ENCODE data around the gene PRAME.
A peak's percentile ranks its signal among the peaks of the same experiment; 100 is the strongest.
"Not testable (repeated sequence)": the region's sequence is repeated elsewhere in the genome, so short reads cannot be mapped to it uniquely, and the experiment has no call there.

Gene PRAME

GRCh38 chr22:22558972-22559603 is at the start of gene PRAME:
TSS of gene PRAME (minus strand) at chr22:22559265. CDS start at chr22:22556832, 2,433 bp downstream.
- DNase-seq (ENCODE audit: low read depth): no peak

- not testable (repeated sequence) for DNase-seq (ENCODE audit: low read depth)
These were observed 49.0 kb upstream of the PRAME start for GRCh38 chr22:22608022-22608421.

- no peak for DNase-seq (ENCODE audit: low read depth)
These were observed 46.0 kb upstream of the PRAME start for GRCh38 chr22:22605074-22605404.

GRCh38 chr22:22604326-22605073 is 45.4 kb upstream of the PRAME start:
- no peak for DNase-seq (ENCODE audit: low read depth)

- no peak for DNase-seq (ENCODE audit: low read depth)
These were observed 44.4 kb upstream of the PRAME start for GRCh38 chr22:22603470-22603947.

- no peak for DNase-seq (ENCODE audit: low read depth)
These were observed 41.6 kb upstream of the PRAME start for GRCh38 chr22:22600531-22601261.

GRCh38 chr22:22599248-22599647 is 40.2 kb upstream of the PRAME start:
- no peak for DNase-seq (ENCODE audit: low read depth)

- no peak for DNase-seq (ENCODE audit: low read depth)
These were observed 39.1 kb upstream of the PRAME start for GRCh38 chr22:22598144-22598543.

- DNase-seq (ENCODE audit: low read depth): no peak
These were observed 36.2 kb upstream of the PRAME start for GRCh38 chr22:22595001-22595835.

GRCh38 chr22:22593964-22594656 is 35.0 kb upstream of the PRAME start:
- peak; percentile 10 for DNase-seq (ENCODE audit: low read depth)

- no peak for DNase-seq (ENCODE audit: low read depth)
These were observed 34.2 kb upstream of the PRAME start for GRCh38 chr22:22593250-22593649.

- no peak for DNase-seq (ENCODE audit: low read depth)
These were observed 32.6 kb upstream of the PRAME start for GRCh38 chr22:22591348-22592299.

GRCh38 chr22:22590136-22590891 is 31.2 kb upstream of the PRAME start:
- no peak for DNase-seq (ENCODE audit: low read depth)

GRCh38 chr22:22588485-22589164 is 29.6 kb upstream of the PRAME start:
- DNase-seq (ENCODE audit: low read depth): no peak

GRCh38 chr22:22587577-22588188 is 28.6 kb upstream of the PRAME start:
- DNase-seq (ENCODE audit: low read depth): no peak

GRCh38 chr22:22584722-22585121 is 25.7 kb upstream of the PRAME start:
- DNase-seq (ENCODE audit: low read depth): no peak

- DNase-seq (ENCODE audit: low read depth): no peak
These were observed 24.0 kb upstream of the PRAME start for GRCh38 chr22:22583030-22583429.

- not testable (repeated sequence) for DNase-seq (ENCODE audit: low read depth)
These were observed 22.5 kb upstream of the PRAME start for GRCh38 chr22:22581524-22581923.
